Prostate gland (tissue), 2 donors: ENCODE data around the gene MEA1. TPM values are rescaled to one million over a fixed set of nuclear protein-coding genes. Genes with fewer than 3 reads are reported as not detected.

Experiments used
- DNase-seq: peaks from one replicate; pipeline ENCODE4 v3.0.0-alpha.2; 2019; ENCODE audit warnings: low spot score
- H3K27ac ChIP-seq, 2 donors: fragments of 200-600 bp; sonication (generic); 2 replicates each; pipeline ENCODE4 v1.5.1; 2017 to 2019
- H3K27me3 ChIP-seq: fragments of 200-600 bp; sonication (generic); replicated peaks from 2 replicates; pipeline ENCODE4 v1.5.1; 2019; ENCODE audit not compliant: insufficient read depth
- H3K36me3 ChIP-seq, 2 donors: fragments of 200-600 bp; sonication (generic); 1 replicate in 1 of 2; 2 replicates in 1 of 2; pipeline versions ENCODE4 v1.5.1 to v1.8.1; 2017 to 2019
- H3K4me1 ChIP-seq: fragments of 200-600 bp; sonication (generic); replicated peaks from 2 replicates; pipeline ENCODE4 v1.5.1; 2019
- H3K4me3 ChIP-seq, 2 donors: fragments of 200-600 bp; sonication (generic); 2 replicates each; pipeline ENCODE4 v1.5.1; 2017 to 2019
- H3K9me3 ChIP-seq: fragments of 200-600 bp; sonication (generic); 2 replicates; pipeline ENCODE4 v1.5.1; 2017
- POLR2A ChIP-seq: fragments of 450-650 bp; IDR thresholded peaks from one replicate; pipeline ENCODE4 v1.6.1; 2016; ENCODE audit warnings: antibody characterized with exemption, mild to moderate bottlenecking
- POLR2AphosphoS5 ChIP-seq: sonication (generic); formaldehyde crosslinking; IDR thresholded peaks from one replicate; pipeline ENCODE4 v1.6.1; 2017; ENCODE audit warnings: antibody characterized with exemption
- WGBS: methylation state at CpG from one replicate; pipeline ENCODE4 v1.1.5; 2018; 5-methylcytosine and 5-hydroxymethylcytosine counted together
- intact Hi-C: fragments of 100-400 bp; cut with DNase I; formaldehyde crosslinking; loops from one replicate; pipeline ENCODE4 v1.14.2; 2022
- total RNA-seq, 2 donors: library from RNA; depleted of rRNA; stranded (reverse); fragments of >200 nt; gene quantifications; one replicate each; pipeline ENCODE4 v1.1.0, GENCODE V29; 2016
- TF ChIP-seq, protein P1 (sequence below), 4 experiments: fragments of 200-600 bp in 2 of 4; fragments of 450-650 bp in 2 of 4; sonication (generic) in 2 of 4; IDR thresholded peaks; 1 replicate in 3 of 4; 2 replicates in 1 of 4; pipeline ENCODE4 v1.5.1; 2016 to 2019; ENCODE audit warnings: antibody characterized with exemption in 4 of 4, mild to moderate bottlenecking in 2 of 4, moderate library complexity in 2 of 4

Gene MEA1
- total RNA-seq, 2 donors from 2014 or later, result 67.9 to 95.9 TPM

DNA sequence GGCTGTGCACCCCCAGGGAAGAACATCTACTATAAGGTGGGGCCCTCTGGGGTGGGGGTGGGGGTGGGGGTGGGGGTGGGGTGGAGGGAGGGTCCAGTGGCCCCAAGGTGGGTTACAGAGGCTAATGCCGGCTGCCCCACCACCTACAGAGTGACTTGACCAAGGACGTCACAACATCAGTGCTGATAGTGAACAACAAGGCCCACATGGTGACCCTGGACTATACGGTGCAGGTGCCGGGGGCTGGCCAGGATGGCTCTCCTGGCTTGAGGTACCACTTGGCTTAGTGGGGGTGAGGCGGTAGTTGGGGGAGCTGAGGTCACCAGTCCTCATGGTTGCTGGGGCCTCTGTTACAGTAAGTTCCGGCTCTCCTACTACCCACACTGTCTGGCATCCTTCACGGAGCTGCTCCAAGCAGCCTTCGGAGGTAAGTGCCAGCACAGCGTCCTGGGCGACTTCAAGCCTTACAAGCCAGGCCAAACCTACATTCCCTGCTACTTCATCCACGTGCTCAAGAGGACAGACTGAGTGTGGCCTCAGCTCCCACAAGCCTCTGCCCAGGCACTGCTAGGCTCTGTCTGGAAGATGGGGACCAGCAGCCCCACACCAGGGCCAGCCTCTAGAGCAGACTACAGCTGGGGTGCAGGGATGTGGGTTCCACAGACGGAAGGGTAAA is 50.4 kb downstream of the MEA1 start:
- Histone ChIP-seq H3K27me3 (no peaks in the 10 kb centered on the region), H3K36me3 (peaks cover 5 to 9% of the 10 kb centered on the region in 2 donors), H3K4me1 (no peaks in the 10 kb centered on the region), H3K4me3 (no peak overlapping the region), H3K9me3 (no peaks in the 10 kb centered on the region), H3K27ac (no peak overlapping the region)
- intact Hi-C loops, result no loop called here
- no peak for DNase-seq
- no peak for TF ChIP-seq POLR2A
- no peak for TF ChIP-seq POLR2AphosphoS5
- TF ChIP-seq, protein P1, sequence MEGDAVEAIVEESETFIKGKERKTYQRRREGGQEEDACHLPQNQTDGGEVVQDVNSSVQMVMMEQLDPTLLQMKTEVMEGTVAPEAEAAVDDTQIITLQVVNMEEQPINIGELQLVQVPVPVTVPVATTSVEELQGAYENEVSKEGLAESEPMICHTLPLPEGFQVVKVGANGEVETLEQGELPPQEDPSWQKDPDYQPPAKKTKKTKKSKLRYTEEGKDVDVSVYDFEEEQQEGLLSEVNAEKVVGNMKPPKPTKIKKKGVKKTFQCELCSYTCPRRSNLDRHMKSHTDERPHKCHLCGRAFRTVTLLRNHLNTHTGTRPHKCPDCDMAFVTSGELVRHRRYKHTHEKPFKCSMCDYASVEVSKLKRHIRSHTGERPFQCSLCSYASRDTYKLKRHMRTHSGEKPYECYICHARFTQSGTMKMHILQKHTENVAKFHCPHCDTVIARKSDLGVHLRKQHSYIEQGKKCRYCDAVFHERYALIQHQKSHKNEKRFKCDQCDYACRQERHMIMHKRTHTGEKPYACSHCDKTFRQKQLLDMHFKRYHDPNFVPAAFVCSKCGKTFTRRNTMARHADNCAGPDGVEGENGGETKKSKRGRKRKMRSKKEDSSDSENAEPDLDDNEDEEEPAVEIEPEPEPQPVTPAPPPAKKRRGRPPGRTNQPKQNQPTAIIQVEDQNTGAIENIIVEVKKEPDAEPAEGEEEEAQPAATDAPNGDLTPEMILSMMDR (IDR thresholded peaks at IDR 0.05), result no peak
- 79% methylated on average over 12 of the region's 12 CpGs for WGBS

DNA sequence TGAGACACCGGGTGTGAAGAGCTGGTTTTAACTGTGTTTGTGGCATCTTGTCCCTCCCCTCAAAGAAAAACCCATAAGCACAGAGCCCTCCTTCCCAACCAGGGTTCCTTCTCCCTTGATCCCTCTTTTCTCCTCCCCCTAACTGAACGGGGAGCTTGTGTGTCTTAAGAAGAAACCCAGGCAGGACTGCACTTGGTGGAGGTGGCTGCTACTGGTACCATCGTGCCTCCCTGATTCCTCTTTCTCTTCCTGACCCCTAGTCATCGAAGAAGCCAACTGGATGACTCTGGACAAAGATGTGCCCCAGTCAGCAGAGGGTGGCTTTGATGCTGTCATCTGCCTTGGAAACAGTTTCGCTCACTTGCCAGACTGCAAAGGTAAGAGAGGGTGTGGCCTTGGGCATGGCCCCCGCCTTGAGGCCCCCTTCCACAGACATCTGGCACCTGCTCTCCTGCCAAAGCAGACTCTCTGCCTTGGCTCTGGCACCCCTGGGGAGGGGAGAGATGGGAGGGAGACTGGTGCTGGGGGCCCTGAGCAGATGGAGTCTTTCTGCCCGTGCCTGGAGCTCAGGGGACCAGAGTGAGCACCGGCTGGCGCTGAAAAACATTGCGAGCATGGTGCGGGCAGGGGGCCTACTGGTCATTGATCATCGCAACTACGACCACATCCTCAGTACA is 51.1 kb downstream of the MEA1 start:
- H3K27ac ChIP-seq, result no peak overlapping the region
- H3K9me3 ChIP-seq, result no peaks in the 10 kb centered on the region
- H3K36me3 ChIP-seq, result peaks cover 5 to 9% of the 10 kb centered on the region in 2 donors
- H3K27me3 ChIP-seq, result no peaks in the 10 kb centered on the region
- 87% methylated on average over 13 of the region's 13 CpGs for WGBS
- no peak for DNase-seq
- H3K4me1 ChIP-seq, result no peaks in the 10 kb centered on the region
- H3K4me3 ChIP-seq, result no peak overlapping the region
- intact Hi-C loops, result no loop called here
- TF ChIP-seq POLR2AphosphoS5 (no peak), POLR2A (no peak)
- TF ChIP-seq, protein P1 (IDR thresholded peaks at IDR 0.05), result no peak

DNA sequence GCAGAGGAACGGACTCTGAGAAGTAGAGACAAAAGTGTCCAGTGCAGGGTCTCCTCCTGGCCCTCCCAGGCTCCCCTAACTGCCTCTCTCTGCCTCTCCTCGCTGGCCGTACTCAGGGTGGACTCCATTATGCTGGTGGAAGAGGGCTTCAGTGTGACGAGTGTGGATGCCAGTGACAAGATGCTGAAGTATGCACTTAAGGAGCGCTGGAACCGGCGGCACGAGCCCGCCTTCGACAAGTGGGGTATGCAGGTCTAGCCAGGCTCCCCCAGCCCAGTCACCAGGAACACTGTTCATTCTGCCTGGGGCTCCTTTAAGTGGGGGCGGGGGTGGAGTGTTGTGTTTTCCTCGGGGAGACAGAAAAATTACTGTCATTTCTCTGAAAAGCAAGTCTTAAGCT is 51.6 kb downstream of the MEA1 start:
- H3K27me3 ChIP-seq, result no peaks in the 10 kb centered on the region
- 89% methylated on average over 12 of the region's 12 CpGs for WGBS
- H3K9me3 ChIP-seq, result no peaks in the 10 kb centered on the region
- H3K4me1 ChIP-seq, result no peaks in the 10 kb centered on the region
- H3K27ac ChIP-seq, result no peak overlapping the region
- TF ChIP-seq POLR2A (no peak), POLR2AphosphoS5 (no peak)
- TF ChIP-seq, protein P1 (IDR thresholded peaks at IDR 0.05), result no peak
- DNase-seq, result no peak
- no peak overlapping the region for H3K4me3 ChIP-seq
- H3K36me3 ChIP-seq, result peaks cover 5 to 6% of the 10 kb centered on the region in 2 donors
- intact Hi-C loops, result no loop called here

Other genes with a start within 250 kb of the MEA1 start
- gene BICRAL, start 231.9 kb downstream of the MEA1 start, total RNA-seq, result 10 to 100 TPM; 21.0 to 26.2 TPM
- gene RPL7L1, start 134.3 kb downstream of the MEA1 start, total RNA-seq, result 10 to 100 TPM; 79.0 to 79.8 TPM
- gene PTCRA, start 97.9 kb downstream of the MEA1 start, total RNA-seq, result not detected
- gene CNPY3, start 84.5 kb downstream of the MEA1 start, total RNA-seq, result 10 to 100 TPM; 52.3 to 68.5 TPM
- 10 to 100 TPM; 14.7 to 85.9 TPM for gene GNMT, start 53.2 kb downstream of the MEA1 start, total RNA-seq
- gene PEX6, start 34.8 kb downstream of the MEA1 start, total RNA-seq, result 10 to 100 TPM; 23.9 to 57.9 TPM
- 10 to 100 TPM; 55.1 to 95.9 TPM for gene PPP2R5D, start 29.4 kb downstream of the MEA1 start, total RNA-seq
- gene KLHDC3, start 303 bp upstream of the MEA1 start, total RNA-seq, result 100 to 1,000 TPM; 138 to 148 TPM
- 10 to 100 TPM; 45.1 to 50.8 TPM for gene RRP36, start 7.7 kb upstream of the MEA1 start, total RNA-seq
- 10 to 100 TPM; 18.6 to 30.4 TPM for gene CUL7, start 39.9 kb upstream of the MEA1 start, total RNA-seq
- 10 to 100 TPM; 19.1 to 52.3 TPM for gene MRPL2, start 45.5 kb upstream of the MEA1 start, total RNA-seq
- gene KLC4, start 45.7 kb upstream of the MEA1 start, total RNA-seq, result 10 to 100 TPM; 27.3 to 41.2 TPM
- gene PTK7, start 62.4 kb upstream of the MEA1 start, total RNA-seq, result 10 to 100 TPM; 83.3 to 85.2 TPM
- gene SRF, start 157.3 kb upstream of the MEA1 start, total RNA-seq, result 10 to 100 TPM; 40.5 to 56.3 TPM
- gene CUL9, start 168.2 kb upstream of the MEA1 start, total RNA-seq, result 10 to 100 TPM; 22.9 to 87.0 TPM
- 100 to 1,000 TPM in 1 of 2 donors, 10 to 100 TPM in 1; 40.3 to 138 TPM for gene DNPH1, start 215.5 kb upstream of the MEA1 start, total RNA-seq
- gene TTBK1, start 229.5 kb upstream of the MEA1 start, total RNA-seq, result under 1 TPM; 0.18 to 0.62 TPM